Measurements from ENCODE around the gene CTR9. TPM values are rescaled to one million over a fixed set of nuclear protein-coding genes. Genes with fewer than 3 reads are reported as not detected.
A peak's percentile ranks its signal among the peaks of the same experiment; 100 is the strongest.

CTR9 gene
- total and polyA plus RNA-seq, 2 of the 13 experiments (the other 11 are each of a cell fraction or from before 2014, with no cell fraction given): 6.6 to 22.1 TPM

- TF ChIP-seq, protein P1, sequence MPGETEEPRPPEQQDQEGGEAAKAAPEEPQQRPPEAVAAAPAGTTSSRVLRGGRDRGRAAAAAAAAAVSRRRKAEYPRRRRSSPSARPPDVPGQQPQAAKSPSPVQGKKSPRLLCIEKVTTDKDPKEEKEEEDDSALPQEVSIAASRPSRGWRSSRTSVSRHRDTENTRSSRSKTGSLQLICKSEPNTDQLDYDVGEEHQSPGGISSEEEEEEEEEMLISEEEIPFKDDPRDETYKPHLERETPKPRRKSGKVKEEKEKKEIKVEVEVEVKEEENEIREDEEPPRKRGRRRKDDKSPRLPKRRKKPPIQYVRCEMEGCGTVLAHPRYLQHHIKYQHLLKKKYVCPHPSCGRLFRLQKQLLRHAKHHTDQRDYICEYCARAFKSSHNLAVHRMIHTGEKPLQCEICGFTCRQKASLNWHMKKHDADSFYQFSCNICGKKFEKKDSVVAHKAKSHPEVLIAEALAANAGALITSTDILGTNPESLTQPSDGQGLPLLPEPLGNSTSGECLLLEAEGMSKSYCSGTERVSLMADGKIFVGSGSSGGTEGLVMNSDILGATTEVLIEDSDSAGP (CRISPR knock-in tag; IDR thresholded peaks at IDR 0.05; ENCODE audit: borderline replicate concordance): peak; percentile 53; the same call in 1 of the 2 replicates
- no peak for TF ChIP-seq MAF1 (CRISPR knock-in tag; IDR thresholded peaks at IDR 0.05; ENCODE audit: borderline replicate concordance)
- TF ChIP-seq, protein P2, sequence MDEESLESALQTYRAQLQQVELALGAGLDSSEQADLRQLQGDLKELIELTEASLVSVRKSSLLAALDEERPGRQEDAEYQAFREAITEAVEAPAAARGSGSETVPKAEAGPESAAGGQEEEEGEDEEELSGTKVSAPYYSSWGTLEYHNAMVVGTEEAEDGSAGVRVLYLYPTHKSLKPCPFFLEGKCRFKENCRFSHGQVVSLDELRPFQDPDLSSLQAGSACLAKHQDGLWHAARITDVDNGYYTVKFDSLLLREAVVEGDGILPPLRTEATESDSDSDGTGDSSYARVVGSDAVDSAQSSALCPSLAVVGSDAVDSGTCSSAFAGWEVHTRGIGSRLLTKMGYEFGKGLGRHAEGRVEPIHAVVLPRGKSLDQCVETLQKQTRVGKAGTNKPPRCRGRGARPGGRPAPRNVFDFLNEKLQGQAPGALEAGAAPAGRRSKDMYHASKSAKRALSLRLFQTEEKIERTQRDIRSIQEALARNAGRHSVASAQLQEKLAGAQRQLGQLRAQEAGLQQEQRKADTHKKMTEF (CRISPR knock-in tag; IDR thresholded peaks at IDR 0.05): peak; percentile 46; the same call in 1 of the 2 replicates
- peak; percentile 50; the same call in 1 of the 2 replicates for TF ChIP-seq FOXO1 (CRISPR knock-in tag; IDR thresholded peaks at IDR 0.05)
- TF ChIP-seq ZNF589 (CRISPR knock-in tag; conservative IDR thresholded peaks at IDR 0.05): no peak
- TF ChIP-seq CBX1 (IDR thresholded peaks at IDR 0.05; ENCODE audit: low read depth): peak; percentile 48
- peak; percentile 61 for TF ChIP-seq HNRNPLL (IDR thresholded peaks at IDR 0.05; ENCODE audit: low read depth, low read length, poor library complexity, severe bottlenecking)
- TF ChIP-seq AHR (CRISPR knock-in tag; IDR thresholded peaks at IDR 0.05): 0 out of 2 replicates have a peak, but pooled peaks have one; percentile 52
- TF ChIP-seq, protein P3, sequence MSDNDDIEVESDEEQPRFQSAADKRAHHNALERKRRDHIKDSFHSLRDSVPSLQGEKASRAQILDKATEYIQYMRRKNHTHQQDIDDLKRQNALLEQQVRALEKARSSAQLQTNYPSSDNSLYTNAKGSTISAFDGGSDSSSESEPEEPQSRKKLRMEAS (IDR thresholded peaks at IDR 0.05): peak; percentile 25; the same call in 1 of the 2 replicates
- 0 out of 2 replicates have a peak, but pooled peaks have one; percentile 67 for TF ChIP-seq HMGXB3 (CRISPR knock-in tag; IDR thresholded peaks at IDR 0.05; ENCODE audit: borderline replicate concordance)
- no peak; the same call in 1 of the 2 replicates for TF ChIP-seq ZSCAN9 (CRISPR knock-in tag; IDR thresholded peaks at IDR 0.05; ENCODE audit: borderline replicate concordance)
- TF ChIP-seq NFE2L2 (IDR thresholded peaks at IDR 0.05; ENCODE audit: low read length): no peak
- TF ChIP-seq ZNF775 (CRISPR knock-in tag; IDR thresholded peaks at IDR 0.05; ENCODE audit: borderline replicate concordance): no peak
- TF ChIP-seq GTF3A (CRISPR knock-in tag; conservative IDR thresholded peaks at IDR 0.05): no peak
- TF ChIP-seq TOPORS (CRISPR knock-in tag; IDR thresholded peaks at IDR 0.05): no peak
- no peak for TF ChIP-seq ZBTB10 (CRISPR knock-in tag; IDR thresholded peaks at IDR 0.05; ENCODE audit: borderline replicate concordance)
- TF ChIP-seq ELF4 (CRISPR knock-in tag; IDR thresholded peaks at IDR 0.05; ENCODE audit: borderline replicate concordance): no peak
Observed at GRCh38 chr11:10735481-10736475, 15.3 kb upstream of the CTR9 start (continued).

All from HepG2 (cell line).